GM12878 (cell line): ENCODE results near the gene TNFAIP1. TPM values are rescaled to one million over a fixed set of nuclear protein-coding genes. Genes with fewer than 3 reads are reported as not detected.

Experiments used
- BRCA1 ChIP-seq: IDR thresholded peaks from 2 replicates; pipeline ENCODE4 v1.6.1; 2011; ENCODE audit warnings: low read depth, low read length, improper control_type of control experiment
- CBX3 ChIP-seq: fragments of 200-600 bp; sonication (generic); IDR thresholded peaks from 2 replicates; pipeline ENCODE4 v1.6.1; 2016; ENCODE audit warnings: low read depth, borderline replicate concordance
- CHD4 ChIP-seq: fragments of 200-600 bp; sonication (generic); IDR thresholded peaks from 2 replicates; pipeline ENCODE4 v1.6.1; 2016; ENCODE audit warnings: mild to moderate bottlenecking
- EED ChIP-seq: sonication (generic); IDR thresholded peaks from 2 replicates; pipeline ENCODE4 v1.6.1; 2016; ENCODE audit warnings: antibody characterized with exemption, low read depth
- EGR1 ChIP-seq, 2 experiments: IDR thresholded peaks; 1 replicate in 1 of 2; 2 replicates in 1 of 2; pipeline ENCODE4 v1.6.1; 2011 to 2012; ENCODE audit warnings: low read depth in 2 of 2, low read length in 2 of 2, borderline replicate concordance in 1 of 2, mild to moderate bottlenecking in 1 of 2, moderate library complexity in 1 of 2
- EZH2 ChIP-seq: IDR thresholded peaks from 2 replicates; pipeline ENCODE4 v1.6.1; 2012; ENCODE audit warnings: low read depth, mild to moderate bottlenecking, control low read depth, inconsistent platforms, low read length, borderline replicate concordance; ENCODE audit not compliant: control insufficient read depth
- FOS ChIP-seq: IDR thresholded peaks from 3 replicates; pipeline ENCODE4 v1.6.1; 2011; ENCODE audit warnings: borderline replicate concordance; ENCODE audit not compliant: insufficient read length; ENCODE audit errors: extremely low read depth
- IKZF2 ChIP-seq, 2 experiments: fragments of 450-650 bp; IDR thresholded peaks; 2 replicates each; pipeline ENCODE4 v1.6.1; 2017; ENCODE audit warnings: mild to moderate bottlenecking in 2 of 2, moderate library complexity in 2 of 2
- IRF4 ChIP-seq: IDR thresholded peaks from 2 replicates; pipeline ENCODE4 v1.6.1; 2011; ENCODE audit warnings: low read depth, low read length
- JUNB ChIP-seq: IDR thresholded peaks from 2 replicates; pipeline ENCODE4 v1.6.1; 2016; ENCODE audit warnings: antibody characterized with exemption, mild to moderate bottlenecking
- LARP7 ChIP-seq: fragments of 450-650 bp; IDR thresholded peaks from 2 replicates; pipeline ENCODE4 v1.6.1; 2017; ENCODE audit warnings: mild to moderate bottlenecking
- MEF2A ChIP-seq: IDR thresholded peaks from 2 replicates; pipeline ENCODE4 v1.6.1; 2011; ENCODE audit warnings: low read depth, mild to moderate bottlenecking, low read length, moderate library complexity; ENCODE audit not compliant: insufficient read depth
- POLR2A ChIP-seq: IDR thresholded peaks from 2 replicates; pipeline ENCODE4 v1.6.1; 2011; ENCODE audit warnings: low read depth, mild to moderate bottlenecking, low read length
- POLR2AphosphoS5 ChIP-seq: IDR thresholded peaks from 2 replicates; pipeline ENCODE4 v1.6.1; 2011; ENCODE audit warnings: mild to moderate bottlenecking, low read length, inconsistent platforms
- RB1 ChIP-seq: fragments of 450-650 bp; formaldehyde crosslinking; IDR thresholded peaks from 2 replicates; pipeline ENCODE4 v1.6.1; 2017; ENCODE audit warnings: mild to moderate bottlenecking, borderline replicate concordance
- RELA ChIP-seq: fragments of 450-650 bp; IDR thresholded peaks from 2 replicates; pipeline ENCODE4 v1.8.0; 2014; ENCODE audit warnings: borderline replicate concordance; ENCODE audit not compliant: partially characterized antibody
- RFX5 ChIP-seq: IDR thresholded peaks from 2 replicates; pipeline ENCODE4 v1.6.1; 2011; ENCODE audit warnings: low read depth, low read length, improper control_type of control experiment
- SMAD5 ChIP-seq: IDR thresholded peaks from 2 replicates; pipeline ENCODE4 v1.6.1; 2016; ENCODE audit warnings: antibody characterized with exemption, low read depth
- SP1 ChIP-seq: IDR thresholded peaks from one replicate; pipeline ENCODE4 v1.6.1; 2011; ENCODE audit warnings: low read depth, low read length
- TAF1 ChIP-seq: IDR thresholded peaks from 2 replicates; pipeline ENCODE4 v1.6.1; 2011; ENCODE audit warnings: mild to moderate bottlenecking, low read depth, low read length, borderline replicate concordance
- TARDBP ChIP-seq: IDR thresholded peaks from 2 replicates; pipeline ENCODE4 v1.6.1; 2016; ENCODE audit warnings: borderline replicate concordance
- TBL1XR1 ChIP-seq: IDR thresholded peaks from 2 replicates; pipeline ENCODE4 v1.6.1; 2012; ENCODE audit warnings: low read depth, low read length, improper control_type of control experiment
- WRNIP1 ChIP-seq: IDR thresholded peaks from 2 replicates; pipeline ENCODE4 v1.6.1; 2011; ENCODE audit warnings: low read depth, low read length, improper control_type of control experiment, borderline replicate concordance
- ZNF384 ChIP-seq: IDR thresholded peaks from 2 replicates; pipeline ENCODE4 v1.6.1; 2012; ENCODE audit warnings: low read depth, mild to moderate bottlenecking, low read length, improper control_type of control experiment, borderline replicate concordance
- ZNF622 ChIP-seq: fragments of 450-650 bp; IDR thresholded peaks from 2 replicates; pipeline ENCODE4 v1.6.1; 2017; ENCODE audit warnings: mild to moderate bottlenecking, inconsistent platforms
- polyA plus RNA-seq, 11 experiments: library from polyadenylated mRNA; depleted of rRNA in 4 of 11; unstranded in 6 of 11; stranded (reverse) in 5 of 11; fragments of >200 nt; fragmentation: Nextera tagmentation in 4 of 11; fragmentation: Illumina TruSeq in 1 of 11; extraction: Ambion mirVana in 4 of 11; extraction: Trizol in 1 of 11; gene quantifications; 1 replicate in 1 of 11; 2 replicates in 10 of 11; pipeline versions ENCODE4 v1.2.1 to v1.2.3, GENCODE V29; 2011 to 2016; ENCODE audit warnings: inconsistent platforms in 2 of 11, missing spikeins in 2 of 11, low read depth in 1 of 11
- total RNA-seq, 4 experiments: library from RNA; depleted of rRNA in 3 of 4; stranded (reverse); fragments of >200 nt in 3 of 4; fragmentation: Illumina TruSeq in 1 of 4; extraction: Trizol in 1 of 4; gene quantifications; 2 replicates each; pipeline versions ENCODE4 v1.2.1 to v1.2.3, GENCODE V29; 2013 to 2021
- TF ChIP-seq, protein P1 (sequence below): IDR thresholded peaks from 2 replicates; pipeline ENCODE4 v1.6.1; 2012; ENCODE audit warnings: low read depth, low read length, improper control_type of control experiment
- TF ChIP-seq, protein P2 (sequence below): fragments of 450-650 bp; IDR thresholded peaks from 2 replicates; pipeline ENCODE4 v1.6.1; 2017; ENCODE audit warnings: mild to moderate bottlenecking, moderate library complexity
- TF ChIP-seq, protein P3 (sequence below): fragments of 450-650 bp; IDR thresholded peaks from 2 replicates; pipeline ENCODE4 v1.6.1; 2014; ENCODE audit warnings: mild to moderate bottlenecking

TNFAIP1 gene
- total and polyA plus RNA-seq, 10 of the 15 experiments (the other 5 are each of a cell fraction or from before 2014, with no cell fraction given): 1.8 to 16.9 (median 11.7) TPM

DNA sequence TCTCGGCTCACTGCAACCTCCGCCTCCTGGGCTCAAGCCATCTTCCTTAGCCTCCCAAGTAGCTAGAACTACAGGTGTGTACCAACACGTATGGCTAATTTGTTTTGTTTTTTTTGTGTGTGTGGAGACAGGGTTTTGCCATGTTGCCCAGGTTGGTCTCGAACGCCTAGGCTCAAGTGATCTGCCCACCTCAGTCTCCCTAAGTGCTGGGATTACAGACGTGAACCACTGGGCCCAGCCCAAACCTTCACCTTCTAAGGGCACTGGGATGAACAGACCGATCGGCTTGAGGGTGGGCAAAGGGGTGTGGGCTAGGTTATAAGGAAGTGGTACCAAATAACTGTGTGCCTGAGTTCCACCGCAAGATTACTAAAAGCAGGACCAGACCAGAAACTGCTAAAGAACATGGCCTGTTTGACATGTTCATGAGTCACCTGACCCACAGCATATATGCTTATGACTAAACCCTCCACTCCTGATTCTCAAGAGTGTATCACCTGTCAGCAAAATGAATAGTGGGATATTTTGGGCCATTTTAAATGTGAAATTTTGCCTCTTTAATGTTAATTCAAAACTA is 8.4 kb upstream of the TNFAIP1 start (continued):
- TF ChIP-seq WRNIP1 (no peak), TARDBP (no peak), ZNF384 (no peak), SP1 (no peak), BRCA1 (no peak), CBX3 (no peak), POLR2A (no peak), EZH2 (no peak), CHD4 (no peak), EED (0 out of 2 replicates have a peak, but pooled peaks have one; percentile 30), IRF4 (peak; percentile 86), RFX5 (no peak), TAF1 (no peak), FOS (no peak), JUNB (peak; percentile 83), MEF2A (no peak), LARP7 (no peak), EGR1 (IDR thresholded peaks at IDR 0.05; ENCODE audit: borderline replicate concordance in 1 of 2, low read depth in 2 of 2, low read length in 2 of 2) (no peak), SMAD5 (no peak), RB1 (no peak), RELA (no peak), TBL1XR1 (no peak), POLR2AphosphoS5 (no peak), IKZF2 (IDR thresholded peaks at IDR 0.05) (peak in 1 of 2 experiments; percentile 26; a peak in 1 of 4 replicates), ZNF622 (no peak)
- TF ChIP-seq, protein P1, sequence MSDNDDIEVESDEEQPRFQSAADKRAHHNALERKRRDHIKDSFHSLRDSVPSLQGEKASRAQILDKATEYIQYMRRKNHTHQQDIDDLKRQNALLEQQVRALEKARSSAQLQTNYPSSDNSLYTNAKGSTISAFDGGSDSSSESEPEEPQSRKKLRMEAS: no peak
- TF ChIP-seq, protein P2, sequence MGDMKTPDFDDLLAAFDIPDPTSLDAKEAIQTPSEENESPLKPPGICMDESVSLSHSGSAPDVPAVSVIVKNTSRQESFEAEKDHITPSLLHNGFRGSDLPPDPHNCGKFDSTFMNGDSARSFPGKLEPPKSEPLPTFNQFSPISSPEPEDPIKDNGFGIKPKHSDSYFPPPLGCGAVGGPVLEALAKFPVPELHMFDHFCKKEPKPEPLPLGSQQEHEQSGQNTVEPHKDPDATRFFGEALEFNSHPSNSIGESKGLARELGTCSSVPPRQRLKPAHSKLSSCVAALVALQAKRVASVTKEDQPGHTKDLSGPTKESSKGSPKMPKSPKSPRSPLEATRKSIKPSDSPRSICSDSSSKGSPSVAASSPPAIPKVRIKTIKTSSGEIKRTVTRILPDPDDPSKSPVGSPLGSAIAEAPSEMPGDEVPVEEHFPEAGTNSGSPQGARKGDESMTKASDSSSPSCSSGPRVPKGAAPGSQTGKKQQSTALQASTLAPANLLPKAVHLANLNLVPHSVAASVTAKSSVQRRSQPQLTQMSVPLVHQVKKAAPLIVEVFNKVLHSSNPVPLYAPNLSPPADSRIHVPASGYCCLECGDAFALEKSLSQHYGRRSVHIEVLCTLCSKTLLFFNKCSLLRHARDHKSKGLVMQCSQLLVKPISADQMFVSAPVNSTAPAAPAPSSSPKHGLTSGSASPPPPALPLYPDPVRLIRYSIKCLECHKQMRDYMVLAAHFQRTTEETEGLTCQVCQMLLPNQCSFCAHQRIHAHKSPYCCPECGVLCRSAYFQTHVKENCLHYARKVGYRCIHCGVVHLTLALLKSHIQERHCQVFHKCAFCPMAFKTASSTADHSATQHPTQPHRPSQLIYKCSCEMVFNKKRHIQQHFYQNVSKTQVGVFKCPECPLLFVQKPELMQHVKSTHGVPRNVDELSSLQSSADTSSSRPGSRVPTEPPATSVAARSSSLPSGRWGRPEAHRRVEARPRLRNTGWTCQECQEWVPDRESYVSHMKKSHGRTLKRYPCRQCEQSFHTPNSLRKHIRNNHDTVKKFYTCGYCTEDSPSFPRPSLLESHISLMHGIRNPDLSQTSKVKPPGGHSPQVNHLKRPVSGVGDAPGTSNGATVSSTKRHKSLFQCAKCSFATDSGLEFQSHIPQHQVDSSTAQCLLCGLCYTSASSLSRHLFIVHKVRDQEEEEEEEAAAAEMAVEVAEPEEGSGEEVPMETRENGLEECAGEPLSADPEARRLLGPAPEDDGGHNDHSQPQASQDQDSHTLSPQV: no peak
- TF ChIP-seq, protein P3, sequence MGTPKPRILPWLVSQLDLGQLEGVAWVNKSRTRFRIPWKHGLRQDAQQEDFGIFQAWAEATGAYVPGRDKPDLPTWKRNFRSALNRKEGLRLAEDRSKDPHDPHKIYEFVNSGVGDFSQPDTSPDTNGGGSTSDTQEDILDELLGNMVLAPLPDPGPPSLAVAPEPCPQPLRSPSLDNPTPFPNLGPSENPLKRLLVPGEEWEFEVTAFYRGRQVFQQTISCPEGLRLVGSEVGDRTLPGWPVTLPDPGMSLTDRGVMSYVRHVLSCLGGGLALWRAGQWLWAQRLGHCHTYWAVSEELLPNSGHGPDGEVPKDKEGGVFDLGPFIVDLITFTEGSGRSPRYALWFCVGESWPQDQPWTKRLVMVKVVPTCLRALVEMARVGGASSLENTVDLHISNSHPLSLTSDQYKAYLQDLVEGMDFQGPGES: no peak
